GM19238 (cell line): ENCODE measurements around the gene CDC25B.
"Not testable (repeated sequence)": the region's sequence is repeated elsewhere in the genome, so short reads cannot be mapped to it uniquely, and the experiment has no call there.

Experiments
- DNase-seq: peaks from one replicate; pipeline ENCODE4 v3.0.0; 2011; ENCODE audit warnings: low spot score; ENCODE audit not compliant: insufficient read length

CDC25B gene

DNA sequence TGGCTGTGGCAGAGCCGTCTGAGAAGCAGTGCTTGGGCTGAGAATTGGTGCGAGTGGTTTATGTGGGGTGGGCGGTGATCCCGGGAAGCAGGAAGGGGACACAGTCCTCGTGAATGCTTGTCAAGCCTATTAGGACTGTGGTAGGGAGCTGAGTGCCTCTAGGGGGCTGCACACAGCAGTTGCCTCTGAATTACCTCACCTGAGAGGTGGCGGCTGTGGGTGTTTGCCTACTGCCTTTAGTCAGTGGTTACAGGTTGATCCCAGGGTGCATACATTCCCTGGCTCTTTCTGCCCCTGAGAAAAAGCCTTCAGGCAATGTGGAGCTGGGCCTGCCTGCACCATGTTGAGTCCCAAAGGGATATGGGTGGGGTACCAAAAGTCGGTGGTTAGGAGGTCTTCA, 29.4 kb downstream of the CDC25B start:
- no peak for DNase-seq

DNA sequence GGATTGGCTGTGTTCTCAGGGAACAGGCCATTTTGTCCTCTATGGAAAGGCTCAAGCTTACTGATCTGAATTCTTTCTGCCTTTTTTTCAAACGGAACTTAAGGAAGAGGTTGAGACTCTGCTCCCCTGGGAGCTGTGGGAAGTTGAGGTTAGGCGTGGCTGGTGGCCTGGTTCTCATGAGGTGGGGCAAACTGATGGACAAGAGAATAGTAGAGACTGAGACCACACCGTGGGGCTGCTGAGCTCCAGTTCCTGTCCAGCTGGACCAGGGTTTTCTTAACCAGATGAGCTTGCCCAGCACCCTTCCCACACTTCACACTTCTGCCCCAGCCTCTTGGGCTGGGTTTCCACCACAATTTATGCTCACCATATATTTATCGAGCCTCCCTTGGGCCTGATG, 30.3 kb downstream of the CDC25B start:
- no peak for DNase-seq

GRCh38 chr20:3828798-3829197, 32.7 kb downstream of the CDC25B start:
- DNase-seq: no peak

- not testable (repeated sequence) for DNase-seq
Measured at GRCh38 chr20:3829891-3830290, 33.8 kb downstream of the CDC25B start.

- no peak for DNase-seq
Measured at GRCh38 chr20:3836132-3836531, 40.0 kb downstream of the CDC25B start.

DNA sequence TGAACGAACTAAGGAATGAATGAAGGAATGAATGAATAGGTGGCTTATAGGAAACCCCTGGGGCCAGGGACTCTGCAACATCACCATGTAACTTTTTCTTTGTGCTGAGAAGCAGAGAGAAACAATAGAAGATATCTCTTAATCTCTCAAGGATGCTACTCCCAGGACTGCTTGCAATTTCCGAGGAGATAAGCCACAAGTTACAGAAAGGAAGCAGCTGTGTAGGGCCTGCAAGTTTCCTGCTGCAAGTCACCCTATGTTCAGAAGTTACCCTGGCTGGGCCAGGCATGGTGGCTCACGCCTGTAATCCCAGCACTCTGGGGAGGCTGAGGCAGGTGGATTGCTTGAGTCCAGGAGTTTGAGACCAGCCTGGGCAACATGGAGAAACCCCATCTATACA, 43.2 kb downstream of the CDC25B start:
- no peak for DNase-seq

GRCh38 chr20:3840201-3840600, 44.1 kb downstream of the CDC25B start:
- not testable (repeated sequence) for DNase-seq

GRCh38 chr20:3842348-3842930, 46.3 kb downstream of the CDC25B start:
- no peak for DNase-seq

- no peak for DNase-seq
Measured at GRCh38 chr20:3843490-3843889, 47.4 kb downstream of the CDC25B start.

GRCh38 chr20:3843990-3844619, 48.0 kb downstream of the CDC25B start:
- not testable (repeated sequence) for DNase-seq

DNA sequence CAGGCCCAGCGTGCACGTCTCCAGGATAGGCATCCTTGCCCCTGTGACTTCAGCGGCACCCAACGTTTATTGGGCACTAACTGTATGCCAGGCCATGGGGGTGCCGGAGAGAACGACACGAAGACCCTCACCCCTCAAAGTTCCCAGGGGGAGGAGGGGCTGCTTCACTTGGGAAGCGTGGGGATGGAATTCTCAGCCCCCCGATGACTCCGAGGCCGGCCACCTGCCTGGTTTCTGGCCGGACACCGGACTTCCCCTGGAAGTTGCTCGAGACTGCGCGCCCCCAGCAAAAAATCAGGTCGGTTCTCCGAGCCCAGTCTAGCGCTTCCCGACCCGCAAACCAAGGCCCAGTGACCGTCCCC, 50.2 kb downstream of the CDC25B start:
- DNase-seq: no peak

GRCh38 chr20:3846740-3847428, 50.8 kb downstream of the CDC25B start, which contains the start of gene MAVS:
MAVS (plus strand) TSS chr20:3846834; CDS start chr20:3854625, 7,791 bp downstream.
- DNase-seq: peak; percentile 85

GRCh38 chr20:3847429-3847940, 51.4 kb downstream of the CDC25B start:
- no peak for DNase-seq

DNA sequence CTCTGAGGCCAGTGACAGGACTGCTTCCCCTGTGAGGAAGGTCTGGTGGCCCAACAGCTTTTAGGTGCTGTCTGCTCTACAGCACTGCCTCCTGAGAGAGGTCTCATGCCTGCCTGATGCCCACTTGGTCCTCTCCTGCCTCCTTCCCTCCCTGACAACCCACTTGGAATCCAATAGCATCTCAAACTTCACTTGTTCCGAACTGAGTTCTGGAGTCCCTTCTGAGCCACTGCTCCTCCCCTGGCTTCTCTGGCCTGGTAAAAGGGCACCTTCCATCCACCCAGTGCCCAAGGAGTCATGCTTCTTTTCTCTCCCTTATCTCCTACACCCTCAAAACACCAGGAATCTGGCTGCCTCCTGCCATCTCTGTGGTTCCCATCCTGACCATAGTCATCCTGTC, 52.5 kb downstream of the CDC25B start:
- DNase-seq: no peak

DNA sequence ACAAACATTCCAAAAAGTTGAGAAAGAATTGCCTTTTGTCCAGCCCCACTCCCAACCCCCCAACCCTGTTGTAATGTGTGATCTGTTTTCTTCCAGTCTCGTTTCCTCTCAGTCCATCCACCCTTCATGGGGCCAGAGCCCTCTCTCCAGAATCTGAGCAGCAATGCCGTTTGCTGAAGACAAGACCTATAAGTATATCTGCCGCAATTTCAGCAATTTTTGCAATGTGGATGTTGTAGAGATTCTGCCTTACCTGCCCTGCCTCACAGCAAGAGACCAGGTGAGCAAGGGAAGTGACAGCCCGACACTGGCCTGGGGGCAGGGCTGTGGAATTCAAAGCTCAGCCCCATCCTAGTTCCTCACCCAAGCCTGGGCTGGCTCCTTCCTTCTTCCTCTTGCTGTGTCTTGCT, 58.4 kb downstream of the CDC25B start:
- no peak for DNase-seq
